GM18517 (cell line): ENCODE results near the gene PCGF2.
"Not testable (repeated sequence)": the region's sequence is repeated elsewhere in the genome, so short reads cannot be mapped to it uniquely, and the experiment has no call there.

ENCODE experiments used
- ATAC-seq: cut with Tn5 transposase; IDR thresholded peaks from one replicate; pipeline ENCODE4 v1.9.1; 2021; ENCODE audit warnings: mild to moderate bottlenecking, moderate library complexity; ENCODE audit not compliant: unreplicated experiment

PCGF2 gene

DNA sequence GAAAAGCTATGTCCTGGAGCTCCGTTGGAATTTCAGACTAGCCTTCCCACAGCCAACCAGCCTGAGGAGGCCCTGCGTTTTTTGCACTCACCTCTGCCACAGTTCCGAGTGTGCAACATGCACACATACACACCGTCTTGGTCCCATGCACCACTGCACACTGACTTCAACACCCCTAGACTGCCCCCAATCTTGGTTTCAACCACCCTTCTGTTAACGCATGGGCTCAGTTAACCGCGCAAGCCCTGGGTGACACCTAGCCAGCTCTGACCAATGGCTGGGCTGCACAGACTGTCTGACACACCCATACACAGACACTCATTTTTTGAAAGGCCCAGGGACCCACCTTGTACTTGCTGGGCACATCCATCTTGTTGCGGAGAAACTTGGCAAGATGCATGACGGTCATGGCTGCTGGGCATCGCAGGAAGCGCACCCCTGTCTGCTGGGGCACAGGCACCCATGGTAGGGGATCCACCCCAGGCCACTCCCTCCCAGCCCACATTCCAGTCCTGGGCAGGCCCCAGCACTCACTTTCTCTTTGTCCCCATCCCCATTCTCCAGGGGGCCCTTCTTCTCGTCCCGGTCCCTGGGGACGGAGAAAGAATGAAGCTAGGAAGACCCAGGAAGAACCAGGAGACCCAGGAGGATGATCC is 10.0 kb downstream of the PCGF2 start:
- ATAC-seq = no peak

DNA sequence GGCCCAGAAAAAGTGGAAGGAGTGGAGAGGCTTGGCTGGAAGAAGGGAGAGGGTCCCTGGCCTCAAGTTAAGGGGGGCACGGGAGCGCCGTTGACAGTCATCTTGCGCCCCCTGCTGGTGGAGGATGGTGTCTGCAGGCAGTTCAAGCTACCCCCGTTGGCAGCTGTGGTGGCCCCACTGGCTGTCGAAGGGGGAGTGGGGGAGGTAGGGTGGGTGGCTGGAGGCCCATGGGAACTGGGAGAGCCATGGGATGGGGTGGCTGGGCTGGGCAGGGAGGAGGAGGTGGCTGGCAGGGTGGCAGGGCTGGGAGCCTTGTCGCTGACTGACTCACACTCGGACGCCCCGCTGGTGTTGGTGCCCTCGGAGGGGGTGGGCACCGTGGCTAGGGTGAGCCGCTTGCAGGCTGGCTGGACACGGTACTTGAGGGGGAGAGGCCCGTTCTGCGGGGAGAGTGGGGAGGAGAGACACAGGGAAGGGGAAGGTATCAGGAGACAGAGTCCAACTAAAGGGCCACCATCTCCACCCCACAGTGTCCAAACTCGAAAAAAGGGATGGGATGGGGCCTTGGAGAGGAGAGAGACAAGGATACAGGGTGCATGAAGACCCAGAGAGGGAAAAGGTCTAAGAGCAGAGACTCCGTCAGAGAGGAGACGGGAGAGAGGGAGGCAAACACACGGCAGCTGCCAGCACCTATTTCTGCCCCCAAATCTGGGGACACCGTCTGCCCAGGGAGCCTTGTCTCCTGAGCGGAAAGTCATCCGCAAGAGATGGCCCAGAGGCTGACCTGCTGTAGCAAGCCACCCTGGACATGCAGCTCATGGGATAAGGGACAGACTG is 12.8 kb downstream of the PCGF2 start:
- no peak for ATAC-seq

DNA sequence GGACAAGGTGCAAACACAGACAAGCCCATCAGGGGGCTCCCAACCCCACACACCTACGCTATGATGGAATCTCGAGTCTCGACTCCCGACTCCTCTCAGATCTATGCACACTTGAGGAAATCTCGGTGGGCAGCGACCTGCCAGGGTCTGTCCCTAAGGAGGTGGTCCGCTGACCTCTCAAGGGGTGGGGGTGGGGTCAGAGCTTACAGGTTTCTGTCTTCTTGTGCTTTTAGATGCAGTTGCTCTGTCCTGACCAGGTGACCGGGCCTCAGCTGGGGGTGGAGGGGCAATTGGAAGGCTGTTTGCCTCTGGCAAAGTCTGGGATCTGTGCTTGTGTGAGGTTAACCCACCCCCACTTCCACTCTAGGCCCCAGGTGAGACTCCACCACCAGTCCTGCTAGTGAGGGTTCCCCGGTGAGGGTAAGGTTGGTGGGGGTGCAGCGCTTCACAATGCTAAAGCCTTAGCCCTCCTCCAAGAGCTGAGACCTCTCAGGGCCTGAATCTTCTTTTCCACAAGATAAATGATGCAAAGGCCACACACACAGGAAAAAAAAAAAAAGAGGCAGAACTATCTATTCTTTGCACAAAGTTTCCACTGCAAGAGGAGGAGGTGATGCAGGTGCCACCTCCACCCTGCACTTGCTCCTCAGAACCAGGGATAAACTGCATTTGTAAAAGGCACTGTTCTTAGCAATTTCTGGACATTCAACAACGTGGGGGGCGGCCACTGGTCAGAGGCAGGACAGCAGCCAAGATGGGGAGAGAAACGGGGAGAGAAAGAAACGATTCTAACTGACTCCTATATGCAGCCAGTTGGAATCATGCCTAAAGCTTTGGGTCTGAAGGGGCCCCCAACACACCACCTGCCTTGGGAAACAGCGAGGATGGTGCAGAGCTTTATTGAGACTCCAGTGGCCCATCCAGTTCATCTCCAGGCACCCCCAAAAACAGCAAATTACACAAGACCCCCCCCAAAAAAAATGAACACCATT is 13.9 kb downstream of the PCGF2 start:
- no peak for ATAC-seq

DNA sequence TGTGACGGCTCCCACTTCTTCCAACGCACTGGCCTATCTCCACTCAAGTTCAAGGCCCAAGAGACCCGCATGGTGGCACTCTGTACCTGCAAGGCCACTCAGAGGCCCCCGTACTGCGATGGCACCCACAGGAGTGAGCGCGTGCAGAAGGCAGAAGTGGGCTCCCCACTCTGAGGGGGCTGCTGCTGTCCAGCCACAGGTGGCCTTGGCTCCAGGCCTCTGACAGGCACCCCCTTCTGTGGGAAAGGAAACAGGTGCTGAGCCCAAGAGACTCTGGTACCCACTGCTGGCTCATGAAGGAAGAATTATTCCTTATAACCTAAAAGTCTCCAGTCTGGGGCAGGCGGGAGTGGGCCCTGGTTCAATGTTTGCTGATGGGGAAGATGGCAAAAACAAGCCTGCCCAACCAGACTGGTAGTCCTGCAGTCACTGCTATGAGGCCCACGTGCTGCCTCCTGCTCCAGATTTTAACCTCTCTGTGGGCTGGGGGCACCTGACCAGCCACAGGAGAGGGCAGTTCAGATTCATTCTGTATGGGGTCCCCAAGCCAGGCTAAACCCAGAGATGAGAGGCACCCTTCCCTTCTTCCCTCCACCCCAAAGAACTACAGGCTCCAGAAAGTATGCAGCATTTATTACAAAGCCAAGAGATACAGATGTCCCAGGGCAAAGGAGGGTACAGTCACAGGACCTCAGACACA is 14.7 kb downstream of the PCGF2 start:
- no peak for ATAC-seq

DNA sequence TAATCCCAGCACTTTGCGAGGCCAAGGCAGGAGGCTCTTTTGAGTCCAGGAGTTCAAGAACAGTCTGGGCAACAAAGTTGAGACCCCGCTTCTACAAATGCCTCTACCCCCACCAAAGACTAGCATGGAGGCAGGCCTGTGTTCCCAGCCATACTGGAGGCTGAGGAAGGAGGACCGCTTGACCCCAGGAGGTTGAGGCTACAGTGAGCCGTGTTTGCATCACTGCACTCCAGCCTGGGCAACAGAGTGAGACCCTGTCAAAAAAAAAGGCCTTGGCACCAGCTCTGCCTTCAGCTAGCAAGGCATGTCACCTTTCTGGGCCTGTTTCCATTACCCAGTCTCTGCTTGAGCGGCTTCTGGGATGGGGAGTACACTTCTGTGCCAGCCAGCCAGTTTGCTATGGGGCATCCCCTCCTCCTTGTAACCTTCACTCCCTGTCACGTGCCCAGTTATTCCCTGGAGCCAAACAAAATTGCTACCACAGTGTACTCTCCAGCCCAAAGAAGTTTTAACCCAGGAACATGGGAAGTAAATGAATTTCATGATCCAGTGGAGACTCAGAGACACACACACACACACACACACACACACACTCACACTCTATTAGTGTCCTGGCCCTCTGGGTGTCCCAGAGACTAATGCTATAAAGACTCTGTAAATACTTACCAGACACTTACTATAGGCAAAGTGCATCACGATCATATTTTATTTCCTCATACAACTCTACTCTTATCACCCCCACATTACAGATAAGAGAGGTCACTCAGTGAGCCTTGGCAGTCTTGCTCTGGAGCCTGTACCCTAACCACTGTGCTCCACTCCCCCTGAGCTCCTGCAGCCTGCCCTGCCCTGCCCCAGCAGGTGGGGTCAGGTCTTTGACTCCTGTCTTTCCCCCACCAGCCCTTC is 15.5 kb downstream of the PCGF2 start:
- ATAC-seq = no peak

DNA sequence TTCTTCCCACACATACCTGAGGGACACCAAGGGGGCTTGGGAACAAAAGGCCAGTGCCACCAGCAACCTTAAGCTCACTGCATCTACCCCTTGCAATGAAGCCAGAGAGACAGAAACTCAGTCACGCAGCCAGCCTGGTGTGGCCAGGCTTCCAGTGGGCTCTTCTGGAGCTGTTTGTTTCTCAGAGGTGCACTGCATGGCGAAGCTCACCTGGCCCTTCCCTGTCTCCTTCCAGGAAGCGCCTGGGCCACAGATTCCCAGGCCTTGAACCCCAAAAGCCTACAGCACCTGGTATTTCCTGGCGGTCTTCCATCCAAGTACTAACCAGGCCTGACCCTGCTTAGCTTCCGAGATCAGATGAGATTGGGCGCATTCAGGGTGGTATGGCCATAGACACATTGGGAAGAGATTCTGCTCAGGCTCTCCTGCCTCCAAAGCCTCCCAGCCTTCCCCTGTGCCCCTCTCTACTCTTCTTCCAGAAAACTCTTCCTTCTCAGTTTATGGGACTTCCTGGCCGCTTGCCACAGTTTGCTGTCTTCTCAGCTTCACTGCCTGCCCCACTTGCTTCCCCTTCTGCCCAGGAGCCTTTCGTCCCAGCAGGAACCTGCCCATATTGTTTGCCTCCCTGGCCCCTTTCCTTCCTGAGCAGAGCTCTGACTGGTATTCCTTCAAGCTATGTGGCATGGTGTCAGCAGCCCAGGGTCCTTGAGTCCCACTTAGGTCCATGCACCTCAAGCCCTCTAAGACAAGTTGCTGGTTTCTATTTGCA is 16.4 kb downstream of the PCGF2 start:
- ATAC-seq = no peak

DNA sequence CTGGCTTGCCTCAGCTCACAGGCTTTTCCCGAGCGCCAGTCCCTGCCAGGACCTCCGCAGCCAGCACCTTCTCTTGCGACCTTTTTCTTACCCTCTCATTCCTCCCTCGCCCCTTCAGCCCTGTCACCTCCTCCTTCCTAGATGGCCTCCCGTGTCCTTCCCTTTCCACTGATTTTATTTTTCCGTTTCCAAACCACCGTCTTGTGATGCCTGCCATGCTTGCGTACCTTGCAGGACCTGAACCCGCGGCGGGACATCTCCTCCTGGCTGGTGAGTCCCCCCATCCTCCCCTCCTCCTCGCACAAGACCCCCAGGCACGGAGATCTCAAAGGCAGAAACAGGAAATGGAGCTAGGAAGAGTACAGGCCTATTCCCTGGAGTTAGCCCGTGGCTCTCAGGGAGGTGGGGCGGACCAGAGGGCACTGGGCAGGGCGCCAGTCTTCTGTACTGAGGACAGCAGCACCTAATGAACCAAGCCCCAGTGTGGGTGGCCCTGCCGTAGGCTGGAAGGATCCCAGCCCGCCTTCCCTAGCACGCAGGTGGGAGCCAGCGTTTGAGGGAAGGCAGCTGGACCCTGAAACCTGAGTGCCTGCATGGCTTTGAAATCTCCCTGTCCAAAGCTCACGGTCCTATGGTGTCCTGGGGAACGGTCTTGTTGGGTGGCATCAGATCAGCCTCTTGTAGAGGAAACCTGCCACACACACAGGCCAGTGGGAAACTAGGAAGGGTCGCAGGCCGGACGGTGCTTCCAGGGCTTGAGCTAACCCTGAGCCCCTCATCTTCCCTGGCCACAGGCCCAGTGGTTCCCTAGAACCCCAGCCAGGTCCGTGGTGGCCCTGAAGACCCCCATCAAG is 17.4 kb downstream of the PCGF2 start:
- ATAC-seq = no peak

DNA sequence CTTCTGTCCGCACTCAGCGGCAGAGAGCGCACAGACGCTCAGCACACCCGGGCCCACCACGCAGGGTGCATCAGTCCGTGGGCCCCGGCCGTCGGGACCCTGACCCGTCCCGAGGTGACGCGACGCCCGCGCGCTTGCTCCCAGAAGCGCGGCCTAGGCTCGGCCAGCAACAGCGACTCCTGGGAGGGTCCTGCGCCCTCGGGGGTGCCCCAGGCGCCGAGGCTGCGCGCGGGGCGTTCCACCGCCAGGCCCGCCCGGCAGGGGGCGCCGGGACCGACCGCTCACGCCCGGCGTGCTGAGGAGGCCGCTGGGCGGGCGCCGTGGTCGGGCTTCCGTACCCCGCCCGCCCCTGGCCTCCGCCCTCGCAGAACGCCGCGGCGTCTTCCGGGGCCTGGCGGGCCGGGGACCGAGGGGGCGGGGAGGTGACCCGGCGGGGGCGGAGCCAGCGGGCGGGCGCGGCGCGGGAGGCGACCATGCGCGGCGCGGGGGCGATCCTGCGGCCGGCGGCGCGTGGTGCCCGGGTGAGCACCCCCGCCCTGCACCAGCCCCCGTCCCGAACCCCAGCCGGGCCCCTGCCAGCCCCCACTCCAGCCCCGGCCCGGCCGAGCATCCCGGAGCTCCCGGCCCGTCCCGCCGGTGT is 18.1 kb downstream of the PCGF2 start, which contains the start of gene CISD3:
CISD3 (plus strand) TSS at position 456 of the 640 bp plus-strand sequence; CDS start at position 474, 18 bp downstream.
- ATAC-seq = peak; percentile 41

DNA sequence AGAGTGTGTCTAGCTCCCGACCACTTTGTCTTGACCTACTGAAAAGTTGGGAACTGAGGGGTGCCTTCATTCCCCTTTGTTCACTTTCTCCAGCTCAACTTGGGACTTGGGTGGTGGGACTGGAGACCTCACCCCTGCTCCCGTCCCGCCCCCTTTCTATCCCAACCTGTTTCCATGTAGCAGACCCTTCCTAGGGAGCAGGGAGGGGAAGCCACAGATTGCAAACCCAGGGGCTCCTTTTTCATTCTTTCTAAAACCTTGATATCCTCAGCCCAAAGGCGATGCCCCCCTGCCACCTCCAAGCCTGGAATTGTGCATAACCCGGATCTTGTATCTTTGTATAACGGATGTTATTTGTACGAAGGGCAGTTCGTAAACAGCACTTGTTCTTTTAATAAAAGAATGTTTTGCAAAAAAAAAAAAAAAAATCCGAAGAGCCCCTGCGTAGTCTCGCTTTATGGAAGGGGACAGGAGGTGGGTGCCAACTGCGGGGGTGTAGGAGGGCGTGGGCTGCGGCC is 18.7 kb downstream of the PCGF2 start:
- no peak for ATAC-seq

DNA sequence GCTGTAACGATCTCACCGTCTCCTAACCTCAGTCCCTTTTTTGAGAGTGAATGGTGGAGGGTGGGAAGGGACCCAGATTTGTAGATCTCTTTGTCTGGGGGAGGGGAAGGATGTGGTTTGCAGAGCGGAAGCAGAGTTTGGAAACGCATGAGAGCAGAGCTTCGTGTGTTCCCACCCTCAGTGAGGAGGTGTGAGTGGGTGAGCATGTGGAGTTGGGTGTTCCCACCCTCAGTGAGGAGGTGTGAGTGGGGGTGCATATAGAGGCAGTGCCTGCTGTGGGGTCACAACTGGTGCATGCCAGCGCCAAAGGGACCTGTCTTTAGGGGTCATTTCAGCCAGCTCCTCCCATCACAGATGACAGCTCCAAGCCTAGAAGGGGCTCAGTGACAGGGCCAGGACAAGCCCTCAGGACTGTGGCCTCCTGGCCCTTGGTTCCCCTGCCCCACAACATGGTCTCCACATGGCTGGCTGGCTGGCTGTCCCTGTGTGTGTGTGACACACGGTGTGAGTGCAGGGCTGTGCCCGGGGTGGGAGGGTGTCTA is 19.8 kb downstream of the PCGF2 start:
- ATAC-seq = no peak

DNA sequence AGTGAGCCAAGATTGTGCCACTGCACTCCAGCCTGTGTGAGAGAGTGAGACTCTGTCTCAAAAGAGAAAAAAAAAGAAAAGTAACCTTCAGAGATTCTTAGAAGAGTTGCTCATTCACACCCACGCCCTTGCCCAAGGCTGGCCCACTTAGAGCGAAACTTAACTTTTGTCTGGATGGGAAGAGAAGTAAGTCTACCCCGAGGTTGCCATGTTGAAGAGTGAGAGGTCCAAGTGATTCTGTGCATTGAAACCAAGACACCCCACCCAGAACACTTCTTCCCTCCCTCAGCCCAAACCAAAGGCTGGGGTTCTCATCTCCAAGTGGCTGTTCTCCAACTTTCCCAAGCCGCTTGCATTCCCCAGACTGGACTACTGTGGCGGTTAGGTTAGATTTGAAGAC is 20.4 kb downstream of the PCGF2 start:
- no peak for ATAC-seq

DNA sequence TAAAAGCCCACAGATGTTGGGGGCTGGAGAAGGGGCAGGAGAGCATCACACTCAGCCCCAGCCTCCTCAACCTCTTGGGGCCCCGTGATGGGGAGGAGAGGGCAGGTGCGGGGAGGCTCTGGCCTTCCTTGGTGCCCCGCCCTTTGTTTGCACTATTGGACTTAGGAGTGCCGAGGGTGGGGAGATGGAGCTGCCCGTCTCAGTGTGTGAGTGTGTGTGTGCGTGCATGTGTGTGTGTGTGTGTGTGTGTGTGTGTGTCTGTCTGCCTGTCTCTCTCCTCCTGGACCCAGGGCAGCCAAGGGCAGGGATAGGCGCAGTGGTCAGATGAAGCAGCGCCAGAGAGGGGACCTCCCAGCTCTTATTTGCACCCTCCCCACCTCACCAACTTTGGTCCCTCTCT is 22.0 kb downstream of the PCGF2 start:
- ATAC-seq = not testable (repeated sequence)

DNA sequence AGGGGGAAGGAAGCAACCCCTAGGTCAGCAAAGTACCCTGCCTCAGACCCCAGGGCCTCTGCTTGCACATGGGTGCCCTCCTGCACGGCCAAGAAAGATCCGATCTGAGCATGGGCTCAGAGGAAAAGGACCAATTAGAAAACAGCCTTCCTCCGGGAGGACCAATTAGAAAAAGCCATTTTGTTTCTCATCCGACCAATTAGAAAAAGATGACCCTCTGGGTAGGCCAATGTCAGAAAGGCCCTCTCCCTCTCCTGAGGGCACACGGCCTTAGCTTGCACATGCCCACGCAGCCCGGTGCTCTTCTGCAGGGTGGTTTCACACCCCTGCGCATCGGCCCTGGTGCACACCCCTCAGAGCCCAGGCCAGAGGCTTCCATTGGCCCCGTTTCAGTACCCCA is 23.1 kb downstream of the PCGF2 start:
- ATAC-seq = no peak

DNA sequence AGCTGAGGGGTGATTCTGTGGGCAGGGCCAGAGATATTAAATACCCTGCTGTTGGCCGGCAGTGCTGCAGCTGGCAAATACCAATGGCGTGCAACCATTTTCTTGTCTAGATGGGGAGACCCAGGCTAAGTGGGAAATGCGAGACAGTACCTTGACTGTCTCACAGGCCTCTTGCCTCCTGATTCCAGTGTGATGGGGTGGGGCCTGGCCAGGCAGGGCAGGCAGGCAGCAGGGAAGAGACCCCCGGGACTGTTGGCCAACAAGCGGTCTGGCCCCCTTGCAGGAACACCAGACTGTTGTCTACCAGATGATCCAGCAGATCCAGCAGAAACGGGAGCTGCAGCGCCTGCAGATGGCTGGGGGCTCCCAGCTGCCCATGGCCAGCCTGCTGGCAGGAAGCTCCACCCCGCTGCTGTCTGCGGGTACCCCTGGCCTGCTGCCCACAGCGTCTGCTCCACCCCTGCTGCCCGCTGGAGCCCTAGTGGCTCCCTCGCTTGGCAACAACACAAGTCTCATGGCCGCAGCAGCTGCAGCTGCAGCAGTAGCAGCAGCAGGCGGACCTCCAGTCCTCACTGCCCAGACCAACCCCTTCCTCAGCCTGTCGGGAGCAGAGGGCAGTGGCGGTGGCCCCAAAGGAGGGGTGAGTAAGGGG is 23.7 kb downstream of the PCGF2 start:
- ATAC-seq = no peak

DNA sequence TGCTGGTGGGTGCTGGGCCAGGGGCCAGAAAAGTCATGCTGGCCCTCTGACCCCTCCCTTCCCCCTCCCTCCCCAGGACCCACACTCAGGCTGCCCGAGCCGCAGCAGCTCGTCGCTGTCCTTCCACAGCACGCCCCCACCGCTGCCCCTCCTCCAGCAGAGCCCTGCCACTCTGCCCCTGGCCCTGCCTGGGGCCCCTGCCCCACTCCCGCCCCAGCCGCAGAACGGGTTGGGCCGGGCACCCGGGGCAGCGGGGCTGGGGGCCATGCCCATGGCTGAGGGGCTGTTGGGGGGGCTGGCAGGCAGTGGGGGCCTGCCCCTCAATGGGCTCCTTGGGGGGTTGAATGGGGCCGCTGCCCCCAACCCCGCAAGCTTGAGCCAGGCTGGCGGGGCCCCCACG is 26.3 kb downstream of the PCGF2 start:
- no peak for ATAC-seq

DNA sequence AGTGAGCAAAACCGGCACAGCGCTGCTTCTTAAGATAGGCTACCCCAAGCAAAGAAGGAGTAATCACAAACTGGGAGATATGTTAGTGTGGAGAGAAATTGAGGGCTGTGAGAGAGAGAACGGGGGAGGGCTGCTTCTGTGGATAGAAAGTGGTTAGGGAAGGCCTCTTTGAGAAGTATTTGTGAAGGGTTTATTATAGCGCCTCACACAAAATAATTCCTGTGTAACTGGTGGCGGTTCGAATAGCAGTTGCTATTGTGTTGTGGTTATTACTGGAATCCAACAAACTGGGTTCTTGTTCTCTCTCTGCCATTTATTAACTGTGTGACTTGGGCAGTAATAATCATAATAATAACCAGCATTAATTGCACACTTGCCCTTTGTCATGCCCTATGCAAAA is 27.2 kb downstream of the PCGF2 start:
- ATAC-seq = no peak
